BLaER1 (cell line): ENCODE measurements around the gene KMT2E.

Source experiments
- H3K27ac ChIP-seq: shearing (Covaris generic); formaldehyde crosslinking; 2 replicates; pipeline ENCODE4 v1.8.1; 2022
- H3K27me3 ChIP-seq: shearing (Covaris generic); formaldehyde crosslinking; 2 replicates; pipeline ENCODE4 v1.8.1; 2022
- H3K36me3 ChIP-seq: shearing (Covaris generic); formaldehyde crosslinking; 2 replicates; pipeline ENCODE4 v1.8.1; 2022
- H3K4me1 ChIP-seq: shearing (Covaris generic); formaldehyde crosslinking; 2 replicates; pipeline ENCODE4 v1.8.1; 2022
- H3K4me2 ChIP-seq: shearing (Covaris generic); formaldehyde crosslinking; 2 replicates; pipeline ENCODE4 v1.8.1; 2022
- H3K4me3 ChIP-seq: shearing (Covaris generic); formaldehyde crosslinking; 2 replicates; pipeline ENCODE4 v1.8.1; 2022
- H3K9ac ChIP-seq: shearing (Covaris generic); formaldehyde crosslinking; 2 replicates; pipeline ENCODE4 v1.8.1; 2022
- H3K9me3 ChIP-seq: shearing (Covaris generic); formaldehyde crosslinking; 2 replicates; pipeline ENCODE4 v1.8.1; 2022
- H4K20me1 ChIP-seq: shearing (Covaris generic); formaldehyde crosslinking; 2 replicates; pipeline ENCODE4 v1.8.1; 2022
- Cebpa-rat ChIP-seq: shearing (Covaris generic); IDR thresholded peaks from 2 replicates; pipeline ENCODE4 v1.8.1; 2022

Gene KMT2E

DNA sequence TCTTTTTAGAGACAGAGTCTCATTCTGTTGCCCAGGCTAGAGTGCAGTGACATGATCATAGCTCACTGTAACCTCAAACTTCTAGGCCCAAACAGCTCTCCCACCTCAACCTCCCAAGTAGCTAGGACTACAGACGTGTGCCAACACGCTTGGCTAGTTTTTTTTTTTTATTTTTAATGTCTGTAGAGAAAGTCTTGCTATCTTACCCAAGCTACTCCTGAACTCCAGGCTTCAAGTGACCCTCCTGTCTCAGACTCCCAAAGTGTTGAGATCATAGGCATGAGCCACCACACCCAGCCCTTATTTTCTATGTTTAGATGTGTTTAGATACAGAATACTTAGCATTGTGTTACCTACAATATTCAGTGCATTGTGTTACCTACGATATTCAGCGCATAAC lies 46.4 kb downstream of the KMT2E start:
- no peaks in the 10 kb centered on the region for H3K4me1 ChIP-seq
- H3K4me3 ChIP-seq: no peak overlapping the region
- no peak overlapping the region for H3K27ac ChIP-seq
- H3K9ac ChIP-seq: no peak overlapping the region
- H3K27me3 ChIP-seq: no peaks in the 10 kb centered on the region
- H3K9me3 ChIP-seq: no peaks in the 10 kb centered on the region
- peaks cover 99% of the 10 kb centered on the region for H4K20me1 ChIP-seq
- H3K4me2 ChIP-seq: no peak overlapping the region
- peaks cover 79% of the 10 kb centered on the region for H3K36me3 ChIP-seq
- TF ChIP-seq Cebpa-rat: no peak

GRCh38 chr7:105060923-105061322 lies 46.9 kb downstream of the KMT2E start:
- TF ChIP-seq Cebpa-rat: no peak
- Histone ChIP-seq H3K4me1 (no peaks in the 10 kb centered on the region), H3K4me3 (no peak overlapping the region), H3K9me3 (no peaks in the 10 kb centered on the region), H3K9ac (no peak overlapping the region), H4K20me1 (peaks cover 99% of the 10 kb centered on the region), H3K36me3 (peaks cover 79% of the 10 kb centered on the region), H3K27ac (no peak overlapping the region), H3K4me2 (no peak overlapping the region), H3K27me3 (no peaks in the 10 kb centered on the region)

GRCh38 chr7:105065104-105065503 lies 51.1 kb downstream of the KMT2E start:
- H3K4me2 ChIP-seq: no peak overlapping the region
- no peak overlapping the region for H3K27ac ChIP-seq
- peaks cover 99% of the 10 kb centered on the region for H4K20me1 ChIP-seq
- no peaks in the 10 kb centered on the region for H3K9me3 ChIP-seq
- H3K27me3 ChIP-seq: no peaks in the 10 kb centered on the region
- TF ChIP-seq Cebpa-rat: no peak
- peaks cover 88% of the 10 kb centered on the region for H3K36me3 ChIP-seq
- no peak overlapping the region for H3K4me3 ChIP-seq
- H3K4me1 ChIP-seq: no peaks in the 10 kb centered on the region
- H3K9ac ChIP-seq: no peak overlapping the region

- Histone ChIP-seq H3K4me2 (no peak overlapping the region), H4K20me1 (peaks cover 100% of the 10 kb centered on the region), H3K27me3 (no peaks in the 10 kb centered on the region), H3K4me3 (no peak overlapping the region), H3K4me1 (no peaks in the 10 kb centered on the region), H3K9me3 (no peaks in the 10 kb centered on the region), H3K27ac (no peak overlapping the region), H3K9ac (no peak overlapping the region), H3K36me3 (peaks cover 94% of the 10 kb centered on the region)
- no peak for TF ChIP-seq Cebpa-rat
Measured at GRCh38 chr7:105067691-105068090, 53.7 kb downstream of the KMT2E start.

- no peak for TF ChIP-seq Cebpa-rat
- Histone ChIP-seq H3K4me1 (no peaks in the 10 kb centered on the region), H3K9ac (no peak overlapping the region), H3K9me3 (no peaks in the 10 kb centered on the region), H3K27me3 (no peaks in the 10 kb centered on the region), H3K36me3 (peaks cover 92% of the 10 kb centered on the region), H3K4me2 (no peak overlapping the region), H3K27ac (no peak overlapping the region), H3K4me3 (no peak overlapping the region), H4K20me1 (peaks cover 99% of the 10 kb centered on the region)
Measured at GRCh38 chr7:105068886-105069285, 54.9 kb downstream of the KMT2E start.

DNA sequence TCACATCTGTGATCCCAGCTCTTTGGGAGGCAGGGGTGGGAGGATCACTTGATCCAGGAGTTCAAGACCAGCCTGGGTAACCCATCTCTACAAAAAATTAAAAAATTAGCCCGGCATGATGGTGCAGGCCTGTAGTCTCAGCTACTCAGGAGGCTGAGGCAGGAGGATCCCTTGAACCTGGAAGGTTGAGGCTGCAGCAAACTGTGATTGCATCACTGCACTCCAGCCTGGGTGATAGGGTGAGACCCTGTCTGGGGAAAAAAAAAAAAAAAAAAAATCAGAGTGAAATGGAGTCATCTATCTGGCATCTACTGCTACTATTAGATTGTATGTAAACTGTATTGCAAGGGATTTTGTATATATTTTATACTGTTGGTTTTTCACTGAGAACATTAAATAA lies 59.1 kb downstream of the KMT2E start:
- no peaks in the 10 kb centered on the region for H3K4me1 ChIP-seq
- no peaks in the 10 kb centered on the region for H3K9me3 ChIP-seq
- H3K4me2 ChIP-seq: no peak overlapping the region
- H3K9ac ChIP-seq: no peak overlapping the region
- H3K36me3 ChIP-seq: peaks cover 96% of the 10 kb centered on the region
- TF ChIP-seq Cebpa-rat: no peak
- no peak overlapping the region for H3K27ac ChIP-seq
- H3K27me3 ChIP-seq: no peaks in the 10 kb centered on the region
- no peak overlapping the region for H3K4me3 ChIP-seq
- H4K20me1 ChIP-seq: peaks cover 98% of the 10 kb centered on the region

GRCh38 chr7:105079348-105079747 lies 65.3 kb downstream of the KMT2E start:
- no peak overlapping the region for H3K4me3 ChIP-seq
- H3K9me3 ChIP-seq: no peaks in the 10 kb centered on the region
- peaks cover 99% of the 10 kb centered on the region for H4K20me1 ChIP-seq
- H3K4me2 ChIP-seq: no peak overlapping the region
- no peak for TF ChIP-seq Cebpa-rat
- no peak overlapping the region for H3K9ac ChIP-seq
- H3K27me3 ChIP-seq: no peaks in the 10 kb centered on the region
- H3K27ac ChIP-seq: no peak overlapping the region
- H3K36me3 ChIP-seq: peaks cover 99% of the 10 kb centered on the region
- H3K4me1 ChIP-seq: no peaks in the 10 kb centered on the region

DNA sequence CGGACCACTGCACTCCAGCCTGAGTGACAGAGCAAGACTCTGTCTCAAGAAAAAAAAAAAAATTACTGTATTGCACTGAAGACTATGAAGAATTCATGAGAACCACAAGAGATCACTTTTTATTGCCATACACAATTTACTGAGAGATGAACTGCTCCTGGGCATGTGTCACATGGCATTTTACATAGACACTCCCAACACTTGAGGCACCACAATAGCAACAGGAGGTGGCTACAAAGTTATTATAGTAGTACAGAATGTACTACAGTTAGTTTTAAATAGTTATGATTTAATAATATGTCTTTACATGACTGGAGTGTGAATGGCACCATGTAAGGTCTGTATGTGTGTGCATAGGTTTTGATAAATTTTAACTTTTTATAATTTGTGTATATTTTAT lies 70.6 kb downstream of the KMT2E start:
- peaks cover 91% of the 10 kb centered on the region for H3K36me3 ChIP-seq
- H3K9me3 ChIP-seq: no peaks in the 10 kb centered on the region
- no peak overlapping the region for H3K27ac ChIP-seq
- no peak for TF ChIP-seq Cebpa-rat
- H3K4me3 ChIP-seq: no peak overlapping the region
- H4K20me1 ChIP-seq: peaks cover 93% of the 10 kb centered on the region
- no peak overlapping the region for H3K4me2 ChIP-seq
- H3K27me3 ChIP-seq: no peaks in the 10 kb centered on the region
- no peak overlapping the region for H3K9ac ChIP-seq
- H3K4me1 ChIP-seq: no peaks in the 10 kb centered on the region

DNA sequence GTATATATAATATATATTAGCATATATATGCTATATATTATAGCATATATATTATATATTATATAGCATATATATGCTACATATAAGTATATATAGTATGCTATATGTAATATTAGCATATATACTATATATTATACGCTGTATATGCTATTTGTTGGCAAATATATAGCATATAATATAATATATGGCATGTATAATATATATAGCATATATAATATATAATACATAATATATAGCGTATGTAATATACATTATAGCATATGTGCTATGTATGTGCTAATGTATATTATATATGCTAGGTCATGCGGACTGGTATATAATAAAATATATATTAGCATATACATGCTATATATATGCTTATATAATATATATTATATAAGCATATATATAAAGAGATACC lies 72.8 kb downstream of the KMT2E start:
- H3K36me3 ChIP-seq: peaks cover 87% of the 10 kb centered on the region
- peaks cover 80% of the 10 kb centered on the region for H4K20me1 ChIP-seq
- no peak overlapping the region for H3K27ac ChIP-seq

GRCh38 chr7:105087981-105088380 lies 74.0 kb downstream of the KMT2E start:
- no peak for TF ChIP-seq Cebpa-rat
- Histone ChIP-seq H3K9ac (no peak overlapping the region), H3K36me3 (peaks cover 87% of the 10 kb centered on the region), H3K27ac (no peak overlapping the region), H4K20me1 (peaks cover 80% of the 10 kb centered on the region), H3K4me1 (no peaks in the 10 kb centered on the region), H3K4me3 (no peak overlapping the region), H3K27me3 (no peaks in the 10 kb centered on the region), H3K4me2 (no peak overlapping the region), H3K9me3 (no peaks in the 10 kb centered on the region)

More for the DNA sequence above, 72.8 kb downstream of the KMT2E start:
- no peak for TF ChIP-seq Cebpa-rat
- Histone ChIP-seq H3K9me3 (no peaks in the 10 kb centered on the region), H3K4me2 (no peak overlapping the region), H3K4me3 (no peak overlapping the region), H3K9ac (no peak overlapping the region), H3K4me1 (no peaks in the 10 kb centered on the region), H3K27me3 (no peaks in the 10 kb centered on the region)

DNA sequence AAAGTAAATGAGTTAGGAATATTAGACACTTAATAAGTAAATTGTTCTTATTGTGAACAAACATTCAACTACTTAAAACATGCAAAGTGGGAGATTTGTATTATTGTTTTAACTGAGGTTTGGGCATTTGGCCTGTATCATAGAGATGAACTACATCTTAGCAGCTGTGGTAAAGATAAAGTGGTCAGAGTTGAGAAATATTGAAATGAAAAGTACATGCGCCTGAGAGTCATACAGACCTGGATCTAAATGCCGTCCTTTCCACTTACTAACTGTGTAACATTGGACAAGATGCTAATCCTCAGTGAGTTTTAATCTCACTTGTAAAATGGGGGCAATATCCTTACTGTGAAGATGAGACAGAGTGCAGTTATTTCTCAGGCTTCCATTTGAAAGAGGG lies 74.5 kb downstream of the KMT2E start:
- no peaks in the 10 kb centered on the region for H3K4me1 ChIP-seq
- H3K4me3 ChIP-seq: no peak overlapping the region
- H3K27ac ChIP-seq: no peak overlapping the region
- H3K27me3 ChIP-seq: no peaks in the 10 kb centered on the region
- no peak for TF ChIP-seq Cebpa-rat
- no peak overlapping the region for H3K4me2 ChIP-seq
- peaks cover 87% of the 10 kb centered on the region for H3K36me3 ChIP-seq
- H4K20me1 ChIP-seq: peaks cover 80% of the 10 kb centered on the region
- no peak overlapping the region for H3K9ac ChIP-seq
- H3K9me3 ChIP-seq: no peaks in the 10 kb centered on the region
